H1 (cell line): Measurements from ENCODE around the gene DOK3. TPM values are rescaled to one million over a fixed set of nuclear protein-coding genes. Genes with fewer than 3 reads are reported as not detected.
A peak's percentile ranks its signal among the peaks of the same experiment; 100 is the strongest.

Source experiments
- BACH1 ChIP-seq: IDR thresholded peaks from 2 replicates; pipeline ENCODE4 v1.6.1; 2012; ENCODE audit warnings: low read length, improper control_type of control experiment
- BCL11A ChIP-seq, 2 experiments: IDR thresholded peaks; one replicate each; pipeline ENCODE4 v1.6.1; 2011; ENCODE audit warnings: low read depth in 2 of 2, low read length in 2 of 2, mild to moderate bottlenecking in 2 of 2
- BRCA1 ChIP-seq: IDR thresholded peaks from 2 replicates; pipeline ENCODE4 v1.6.1; 2012; ENCODE audit warnings: low read depth, low read length, improper control_type of control experiment
- EGR1 ChIP-seq: IDR thresholded peaks from 2 replicates; pipeline ENCODE4 v1.6.1; 2011; ENCODE audit warnings: low read depth, low read length, borderline replicate concordance
- EZH2 ChIP-seq: fragments of 200-600 bp; sonication (generic); IDR thresholded peaks from 2 replicates; pipeline ENCODE4 v1.7.1; 2012; ENCODE audit warnings: low read depth, mild to moderate bottlenecking, moderate library complexity, low read length, inconsistent platforms; ENCODE audit not compliant: severe bottlenecking
- FOSL1 ChIP-seq: IDR thresholded peaks from 2 replicates; pipeline ENCODE4 v1.6.1; 2011; ENCODE audit warnings: mild to moderate bottlenecking, low read depth, low read length, moderate library complexity; ENCODE audit not compliant: insufficient read depth
- GABPA ChIP-seq: IDR thresholded peaks from 2 replicates; pipeline ENCODE4 v1.6.1; 2011; ENCODE audit warnings: mild to moderate bottlenecking, low read length, moderate library complexity, borderline replicate concordance; ENCODE audit not compliant: insufficient read depth
- GTF2F1 ChIP-seq: IDR thresholded peaks from 2 replicates; pipeline ENCODE4 v1.6.1; 2012; ENCODE audit warnings: low read depth, low read length, improper control_type of control experiment, borderline replicate concordance
- JUND ChIP-seq: IDR thresholded peaks from 2 replicates; pipeline ENCODE4 v1.6.1; 2011; ENCODE audit warnings: mild to moderate bottlenecking, improper control_type of control experiment, low read length
- KDM1A ChIP-seq: fragments of 200-600, 300-600 bp; sonication (generic); IDR thresholded peaks from 2 replicates; pipeline ENCODE4 v1.7.1; 2016; ENCODE audit warnings: mild to moderate bottlenecking, low read length, borderline replicate concordance
- MAFK ChIP-seq: IDR thresholded peaks from 2 replicates; pipeline ENCODE4 v1.6.1; 2012; ENCODE audit warnings: low read depth, mild to moderate bottlenecking, improper control_type of control experiment, low read length
- RXRA ChIP-seq: IDR thresholded peaks from 2 replicates; pipeline ENCODE4 v1.6.1; 2011; ENCODE audit warnings: low read depth, mild to moderate bottlenecking, low read length, moderate library complexity; ENCODE audit not compliant: insufficient read depth
- SIN3A ChIP-seq, 2 experiments: IDR thresholded peaks in 1 of 2; conservative IDR thresholded peaks in 1 of 2; 2 replicates each; pipeline ENCODE4 v1.6.1; 2011 to 2012; ENCODE audit warnings: low read length in 2 of 2, improper control_type of control experiment in 1 of 2, low read depth in 1 of 2, mild to moderate bottlenecking in 1 of 2
- SIX5 ChIP-seq: IDR thresholded peaks from 2 replicates; pipeline ENCODE4 v1.6.1; 2011; ENCODE audit warnings: mild to moderate bottlenecking, low read depth, low read length
- SP1 ChIP-seq: IDR thresholded peaks from 2 replicates; pipeline ENCODE4 v1.6.1; 2011; ENCODE audit warnings: low read depth, low read length
- SP4 ChIP-seq: IDR thresholded peaks from 2 replicates; pipeline ENCODE4 v1.6.1; 2012; ENCODE audit warnings: low read length, inconsistent platforms
- TAF1 ChIP-seq: IDR thresholded peaks from 2 replicates; pipeline ENCODE4 v1.6.1; 2011; ENCODE audit warnings: mild to moderate bottlenecking, low read depth, low read length
- TCF12 ChIP-seq: IDR thresholded peaks from 2 replicates; pipeline ENCODE4 v1.6.1; 2011; ENCODE audit warnings: low read depth, mild to moderate bottlenecking, low read length
- TEAD4 ChIP-seq: IDR thresholded peaks from 2 replicates; pipeline ENCODE4 v1.6.1; 2012; ENCODE audit warnings: low read depth, low read length, inconsistent platforms, mixed read lengths
- polyA plus RNA-seq, 7 experiments: library from polyadenylated mRNA; depleted of rRNA in 3 of 7; stranded (reverse) in 5 of 7; unstranded in 2 of 7; fragments of >200 nt in 5 of 7; fragments of 200-250 nt in 2 of 7; gene quantifications; 1 replicate in 5 of 7; 2 replicates in 1 of 7; 4 replicates in 1 of 7; pipeline versions ENCODE4 v1.2.1 to v1.2.3, GENCODE V29; 2011 to 2013; ENCODE audit warnings: missing spikeins in 2 of 7, mixed read lengths in 2 of 7
- total RNA-seq: library from RNA; stranded (reverse); fragmentation: NEBNext Ultra II Directional; extraction: Animal tissue kit (Norgen Biotek cat#: 25700); gene quantifications from 2 replicates; pipeline ENCODE4 v1.2.1, GENCODE V29; 2021
- TF ChIP-seq, protein P1 (sequence below): IDR thresholded peaks from 2 replicates; pipeline ENCODE4 v1.6.1; 2012; ENCODE audit warnings: low read length, inconsistent platforms

Gene DOK3
- total and polyA plus RNA-seq, 2 of the 8 experiments (the other 6 are each of a cell fraction or from before 2014, with no cell fraction given), result 4.2 to 6.4 TPM

DNA sequence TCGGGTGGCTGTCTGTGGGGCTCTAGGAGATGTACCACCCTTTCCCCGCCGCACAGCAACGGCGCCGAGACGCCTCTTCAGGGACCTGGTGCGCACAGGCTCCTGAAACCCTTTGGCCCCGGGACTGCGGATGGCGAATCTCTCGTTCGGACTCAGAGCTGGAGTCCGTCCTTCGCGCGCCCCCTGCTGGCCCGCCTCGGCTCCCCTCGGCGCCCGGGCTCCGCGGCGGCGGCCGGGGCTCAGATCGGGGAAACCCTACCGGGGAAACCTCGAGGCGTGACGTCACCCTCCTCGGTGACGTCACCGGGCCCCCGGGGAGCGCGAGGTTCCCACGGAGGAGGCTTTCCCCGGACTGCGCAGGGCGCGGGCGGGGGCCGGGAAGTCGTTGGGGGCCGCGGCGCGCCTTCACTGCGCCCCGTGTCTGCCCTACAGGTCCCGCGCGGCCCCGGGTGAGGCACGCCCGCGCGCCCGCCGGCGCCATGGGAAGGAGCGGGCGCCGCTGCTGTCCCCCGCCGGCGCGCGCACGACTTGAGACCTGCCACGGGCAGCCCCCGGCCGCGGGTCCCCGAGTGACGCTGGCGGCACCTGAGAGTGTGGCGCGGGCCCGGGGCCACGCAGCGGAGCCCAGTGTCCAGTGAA, 55.1 kb downstream of the DOK3 start (continued):
- no peak for TF ChIP-seq EZH2
- no peak; the same call in 1 of the 2 replicates for TF ChIP-seq KDM1A
- no peak for TF ChIP-seq BCL11A (IDR thresholded peaks at IDR 0.05; ENCODE audit: low read depth in 2 of 2, low read length in 2 of 2)
- TF ChIP-seq EGR1, result no peak
- TF ChIP-seq GABPA, result 0 out of 2 replicates have a peak, but pooled peaks have one; percentile 53
- no peak for TF ChIP-seq SP1
- TF ChIP-seq TEAD4, result no peak
- TF ChIP-seq GTF2F1, result no peak
- 0 out of 4 replicates have a peak, but pooled peaks of 1 of the 2 experiments have one; percentile 21 for TF ChIP-seq SIN3A (conservative IDR thresholded peaks at IDR 0.05 in 1 of 2, IDR thresholded peaks at IDR 0.05 in 1 of 2; ENCODE audit: low read depth in 1 of 2, low read length in 2 of 2)
- TF ChIP-seq, protein P1, sequence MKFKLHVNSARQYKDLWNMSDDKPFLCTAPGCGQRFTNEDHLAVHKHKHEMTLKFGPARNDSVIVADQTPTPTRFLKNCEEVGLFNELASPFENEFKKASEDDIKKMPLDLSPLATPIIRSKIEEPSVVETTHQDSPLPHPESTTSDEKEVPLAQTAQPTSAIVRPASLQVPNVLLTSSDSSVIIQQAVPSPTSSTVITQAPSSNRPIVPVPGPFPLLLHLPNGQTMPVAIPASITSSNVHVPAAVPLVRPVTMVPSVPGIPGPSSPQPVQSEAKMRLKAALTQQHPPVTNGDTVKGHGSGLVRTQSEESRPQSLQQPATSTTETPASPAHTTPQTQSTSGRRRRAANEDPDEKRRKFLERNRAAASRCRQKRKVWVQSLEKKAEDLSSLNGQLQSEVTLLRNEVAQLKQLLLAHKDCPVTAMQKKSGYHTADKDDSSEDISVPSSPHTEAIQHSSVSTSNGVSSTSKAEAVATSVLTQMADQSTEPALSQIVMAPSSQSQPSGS, result peak; percentile 91
- peak; percentile 98 for TF ChIP-seq JUND
- TF ChIP-seq RXRA, result no peak
- TF ChIP-seq BRCA1, result peak; percentile 35; the same call in 1 of the 2 replicates
- TF ChIP-seq SP4, result no peak
- TF ChIP-seq FOSL1, result no peak
- TF ChIP-seq MAFK, result no peak
- peak; percentile 50 for TF ChIP-seq TAF1
- peak; percentile 1; the same call in 1 of the 2 replicates for TF ChIP-seq BACH1
- TF ChIP-seq TCF12, result no peak
- no peak for TF ChIP-seq SIX5
